Measurements from ENCODE around the gene ARPP21.

GRCh38 chr3:35790764-35791163 lies 151.4 kb downstream of the ARPP21 start:
- TF ChIP-seq GATA3 (IDR thresholded peaks at IDR 0.05; ENCODE audit: low read depth, low read length) (no peak), GATA2 (IDR thresholded peaks at IDR 0.05; ENCODE audit: low read depth, low read length) (no peak)
